GM23338 (cell line): ENCODE measurements around the gene CPSF4. TPM values are rescaled to one million over a fixed set of nuclear protein-coding genes. Genes with fewer than 3 reads are reported as not detected.

Experiments used
- ATAC-seq: fragments of 200-7000 bp; cut with Tn5 transposase; 3 replicates; pipeline ENCODE4 v1.9.1; 2020
- DNase-seq: peaks from one replicate; pipeline ENCODE4 v3.0.0-alpha.2; 2015; ENCODE audit warnings: low spot score
- H2AFZ ChIP-seq: fragments of 200-600 bp; sonication (generic); 2 replicates; pipeline ENCODE4 v1.8.0; 2016; ENCODE audit warnings: antibody characterized with exemption, mild to moderate bottlenecking, moderate library complexity
- H3F3A ChIP-seq: fragments of 200-600 bp; sonication (generic); replicated peaks from 2 replicates; pipeline ENCODE4 v1.8.0; 2017; ENCODE audit warnings: antibody characterized with exemption, mixed run types, low read depth
- H3K27ac ChIP-seq: fragments of 200-600 bp; sonication (generic); 2 replicates; pipeline ENCODE4 v1.6.1; 2016; ENCODE audit warnings: low read depth
- H3K27me3 ChIP-seq: fragments of 200-600 bp; sonication (generic); 2 replicates; pipeline ENCODE4 v1.8.0; 2016; ENCODE audit warnings: mild to moderate bottlenecking, mixed run types, moderate library complexity; ENCODE audit not compliant: insufficient read depth
- H3K36me3 ChIP-seq: fragments of 200-600 bp; sonication (generic); 2 replicates; pipeline ENCODE4 v1.8.0; 2016; ENCODE audit warnings: mild to moderate bottlenecking; ENCODE audit not compliant: insufficient read depth
- H3K4me1 ChIP-seq: fragments of 200-600 bp; sonication (generic); 2 replicates; pipeline ENCODE4 v1.8.0; 2016; ENCODE audit warnings: mild to moderate bottlenecking, moderate library complexity; ENCODE audit not compliant: insufficient read depth
- H3K4me2 ChIP-seq: fragments of 200-600 bp; sonication (generic); 2 replicates; pipeline ENCODE4 v1.7.1; 2017; ENCODE audit warnings: mixed run types
- H3K4me3 ChIP-seq: fragments of 200-600 bp; sonication (generic); 2 replicates; pipeline ENCODE4 v1.6.1; 2016; ENCODE audit warnings: mixed run types
- H3K79me2 ChIP-seq: fragments of 200-600 bp; sonication (generic); replicated peaks from 2 replicates; pipeline ENCODE4 v1.8.0; 2017; ENCODE audit warnings: mild to moderate bottlenecking; ENCODE audit not compliant: insufficient read depth
- H3K9me2 ChIP-seq: fragments of 200-600 bp; sonication (generic); 2 replicates; pipeline ENCODE4 v1.8.0; 2017; ENCODE audit not compliant: insufficient read depth
- H4K20me1 ChIP-seq: fragments of 200-600 bp; sonication (generic); replicated peaks from 2 replicates; pipeline ENCODE4 v1.8.0; 2017; ENCODE audit warnings: mild to moderate bottlenecking; ENCODE audit not compliant: insufficient read depth
- H3K27ac Mint-ChIP-seq: 2 replicates; pipeline ENCODE4 v1.8.0; 2020; ENCODE audit warnings: inconsistent platforms, mild to moderate bottlenecking, moderate library complexity, mixed read lengths
- H3K27me3 Mint-ChIP-seq: 3 replicates; pipeline ENCODE4 v1.8.0; 2022; ENCODE audit warnings: low read depth, mild to moderate bottlenecking, moderate library complexity, mixed read lengths, inconsistent platforms; ENCODE audit not compliant: insufficient read depth, poor library complexity
- H3K36me3 Mint-ChIP-seq: 3 replicates; pipeline ENCODE4 v1.8.0; 2021; ENCODE audit warnings: low read depth, mild to moderate bottlenecking, inconsistent platforms, moderate library complexity, mixed read lengths
- H3K4me1 Mint-ChIP-seq: 3 replicates; pipeline ENCODE4 v1.8.0; 2020; ENCODE audit warnings: mild to moderate bottlenecking, inconsistent platforms, mixed read lengths
- H3K4me3 Mint-ChIP-seq: 3 replicates; pipeline ENCODE4 v1.8.0; 2021; ENCODE audit warnings: moderate library complexity, mild to moderate bottlenecking, inconsistent platforms, mixed read lengths
- H3K9me3 Mint-ChIP-seq: 3 replicates; pipeline ENCODE4 v1.8.0; 2020; ENCODE audit warnings: moderate library complexity, mild to moderate bottlenecking, inconsistent platforms, mixed read lengths
- CTCF ChIP-seq, 2 experiments: fragments of 200-600 bp in 1 of 2; sonication (generic) in 1 of 2; conservative IDR thresholded peaks; 2 replicates each; pipeline versions ENCODE4 v1.5.1 to v1.6.1; 2016 to 2017; ENCODE audit warnings: antibody characterized with exemption in 2 of 2, low read depth in 2 of 2, mild to moderate bottlenecking in 2 of 2, moderate library complexity in 1 of 2
- EZH2phosphoT487 ChIP-seq: fragments of 200-600 bp; sonication (generic); IDR thresholded peaks from one replicate; pipeline ENCODE4 v1.8.1; 2018; ENCODE audit warnings: antibody characterized with exemption; ENCODE audit not compliant: unreplicated experiment
- JUNB ChIP-seq: IDR thresholded peaks from one replicate; pipeline ENCODE4 v1.6.1; 2016; ENCODE audit warnings: antibody characterized with exemption; ENCODE audit not compliant: unreplicated experiment
- NANOG ChIP-seq: IDR thresholded peaks from 2 replicates; pipeline ENCODE4 v1.6.1; 2016; ENCODE audit warnings: antibody characterized with exemption, borderline replicate concordance
- STAT1 ChIP-seq: IDR thresholded peaks from one replicate; pipeline ENCODE4 v1.6.1; 2016; ENCODE audit warnings: antibody characterized with exemption; ENCODE audit not compliant: unreplicated experiment
- ZNF114 ChIP-seq: fragments of 250-450 bp; sonication (Bioruptor Pico); IDR thresholded peaks from 2 replicates; pipeline ENCODE4 v1.5.0; 2020; ENCODE audit warnings: mild to moderate bottlenecking, moderate library complexity
- ZNF331 ChIP-seq: fragments of 250-450 bp; sonication (Bioruptor Pico); IDR thresholded peaks from 2 replicates; pipeline ENCODE4 v1.5.0; 2020; ENCODE audit warnings: low read depth, mild to moderate bottlenecking, moderate library complexity
- polyA plus RNA-seq: library from polyadenylated mRNA; unstranded; fragments of >200 nt; fragmentation: Nextera tagmentation; extraction: Ambion mirVana; gene quantifications from 2 replicates; pipeline ENCODE4 v1.2.1, GENCODE V29; 2016
- total RNA-seq: library from RNA; depleted of rRNA; stranded (reverse); fragments of >200 nt; shearing (Covaris generic); gene quantifications from 2 replicates; pipeline ENCODE4 v1.2.3, GENCODE V29; 2014
- TF ChIP-seq, protein P1 (sequence below): fragments of 250-450 bp; sonication (Bioruptor Pico); IDR thresholded peaks from 2 replicates; pipeline ENCODE4 v1.5.0; 2020; ENCODE audit warnings: mild to moderate bottlenecking, moderate library complexity
- TF ChIP-seq, protein P2 (sequence below): IDR thresholded peaks from 2 replicates; pipeline ENCODE4 v1.6.1; 2016; ENCODE audit warnings: antibody characterized with exemption

CPSF4 gene
- total and polyA plus RNA-seq, 2 experiments from 2014 or later = 34.3 to 93.2 TPM

DNA sequence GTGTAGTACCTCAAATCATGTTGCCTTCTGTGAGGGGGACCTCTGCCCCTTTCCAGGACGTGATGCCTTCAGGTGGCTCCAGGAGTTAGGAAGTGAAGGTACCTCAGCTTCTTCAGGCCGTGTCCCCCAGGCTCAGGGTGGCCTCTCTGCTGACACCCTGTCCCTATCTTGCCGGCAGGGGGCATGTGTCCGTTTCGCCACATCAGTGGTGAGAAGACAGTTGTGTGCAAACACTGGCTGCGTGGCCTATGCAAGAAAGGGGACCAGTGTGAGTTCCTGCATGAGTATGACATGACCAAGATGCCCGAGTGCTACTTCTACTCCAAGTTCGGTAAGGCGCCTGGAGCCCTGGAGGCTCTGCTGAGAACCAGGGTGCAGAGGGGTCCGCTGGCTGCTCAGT is 9.2 kb downstream of the CPSF4 start:
- Histone ChIP-seq H3K79me2 (peaks cover 9% of the 10 kb centered on the region; the same call in 1 of the 2 replicates), H3F3A (peaks cover 11% of the 10 kb centered on the region; the same call in 1 of the 2 replicates), H3K4me2 (no peak overlapping the region), H3K4me3 (no peak overlapping the region), H2AFZ (no peak overlapping the region), H4K20me1 (peaks cover 23% of the 10 kb centered on the region), H3K36me3 (peaks cover 51% of the 10 kb centered on the region), H3K27me3 (no peaks in the 10 kb centered on the region), H3K9me2 (no peaks in the 10 kb centered on the region), H3K4me1 (no peaks in the 10 kb centered on the region), H3K27ac (no peak overlapping the region)
- no peaks in the 10 kb centered on the region for H3K9me3 Mint-ChIP-seq
- H3K4me1 Mint-ChIP-seq = no peaks in the 10 kb centered on the region
- no peak overlapping the region for H3K4me3 Mint-ChIP-seq
- DNase-seq (peak; percentile 30), ATAC-seq (no peak)
- TF ChIP-seq CTCF (conservative IDR thresholded peaks at IDR 0.05; ENCODE audit: low read depth in 2 of 2) = peak; percentile 17 to 50; a peak in 2 of 4 replicates
- TF ChIP-seq JUNB = no peak
- H3K27ac Mint-ChIP-seq = no peak overlapping the region
- H3K36me3 Mint-ChIP-seq = peaks cover 94% of the 10 kb centered on the region
- H3K27me3 Mint-ChIP-seq = peaks cover 11% of the 10 kb centered on the region

DNA sequence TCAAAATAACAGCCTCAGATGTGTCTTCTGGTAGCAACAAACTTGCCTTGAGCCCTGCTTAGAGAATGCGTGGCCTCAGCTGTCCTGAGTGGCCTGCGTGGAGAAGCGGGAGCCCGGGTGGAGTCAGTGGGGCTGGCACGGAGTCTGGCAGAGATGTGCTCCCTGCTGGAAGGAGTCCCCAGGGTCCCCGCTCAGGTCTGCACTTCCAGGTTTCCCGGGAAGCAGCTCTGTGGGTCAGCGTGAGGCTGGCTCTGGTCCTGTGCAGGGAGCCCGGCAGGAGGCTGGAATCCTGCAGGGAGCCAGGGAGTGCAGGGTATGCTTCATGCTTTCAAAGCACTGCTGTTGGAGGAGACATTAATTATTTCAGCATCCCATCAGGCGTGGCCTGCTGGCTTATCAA is 10.1 kb downstream of the CPSF4 start:
- ATAC-seq = no peak
- Histone ChIP-seq H3K36me3 (peaks cover 43% of the 10 kb centered on the region), H3K27me3 (no peaks in the 10 kb centered on the region), H2AFZ (no peak overlapping the region), H3F3A (peaks cover 8% of the 10 kb centered on the region), H3K9me2 (no peaks in the 10 kb centered on the region), H3K4me1 (no peaks in the 10 kb centered on the region), H3K4me3 (no peak overlapping the region), H3K79me2 (0 out of 2 replicates have a peak, but pooled peaks cover 3% of the 10 kb centered on the region), H3K4me2 (no peak overlapping the region), H4K20me1 (peaks cover 20% of the 10 kb centered on the region), H3K27ac (no peak overlapping the region)
- Mint-ChIP-seq H3K4me3 (no peak overlapping the region), H3K36me3 (peaks cover 92% of the 10 kb centered on the region), H3K27me3 (peaks cover 15% of the 10 kb centered on the region), H3K9me3 (no peaks in the 10 kb centered on the region), H3K27ac (no peak overlapping the region), H3K4me1 (no peaks in the 10 kb centered on the region)
- no peak for DNase-seq
- TF ChIP-seq NANOG = no peak
- TF ChIP-seq, protein P1, sequence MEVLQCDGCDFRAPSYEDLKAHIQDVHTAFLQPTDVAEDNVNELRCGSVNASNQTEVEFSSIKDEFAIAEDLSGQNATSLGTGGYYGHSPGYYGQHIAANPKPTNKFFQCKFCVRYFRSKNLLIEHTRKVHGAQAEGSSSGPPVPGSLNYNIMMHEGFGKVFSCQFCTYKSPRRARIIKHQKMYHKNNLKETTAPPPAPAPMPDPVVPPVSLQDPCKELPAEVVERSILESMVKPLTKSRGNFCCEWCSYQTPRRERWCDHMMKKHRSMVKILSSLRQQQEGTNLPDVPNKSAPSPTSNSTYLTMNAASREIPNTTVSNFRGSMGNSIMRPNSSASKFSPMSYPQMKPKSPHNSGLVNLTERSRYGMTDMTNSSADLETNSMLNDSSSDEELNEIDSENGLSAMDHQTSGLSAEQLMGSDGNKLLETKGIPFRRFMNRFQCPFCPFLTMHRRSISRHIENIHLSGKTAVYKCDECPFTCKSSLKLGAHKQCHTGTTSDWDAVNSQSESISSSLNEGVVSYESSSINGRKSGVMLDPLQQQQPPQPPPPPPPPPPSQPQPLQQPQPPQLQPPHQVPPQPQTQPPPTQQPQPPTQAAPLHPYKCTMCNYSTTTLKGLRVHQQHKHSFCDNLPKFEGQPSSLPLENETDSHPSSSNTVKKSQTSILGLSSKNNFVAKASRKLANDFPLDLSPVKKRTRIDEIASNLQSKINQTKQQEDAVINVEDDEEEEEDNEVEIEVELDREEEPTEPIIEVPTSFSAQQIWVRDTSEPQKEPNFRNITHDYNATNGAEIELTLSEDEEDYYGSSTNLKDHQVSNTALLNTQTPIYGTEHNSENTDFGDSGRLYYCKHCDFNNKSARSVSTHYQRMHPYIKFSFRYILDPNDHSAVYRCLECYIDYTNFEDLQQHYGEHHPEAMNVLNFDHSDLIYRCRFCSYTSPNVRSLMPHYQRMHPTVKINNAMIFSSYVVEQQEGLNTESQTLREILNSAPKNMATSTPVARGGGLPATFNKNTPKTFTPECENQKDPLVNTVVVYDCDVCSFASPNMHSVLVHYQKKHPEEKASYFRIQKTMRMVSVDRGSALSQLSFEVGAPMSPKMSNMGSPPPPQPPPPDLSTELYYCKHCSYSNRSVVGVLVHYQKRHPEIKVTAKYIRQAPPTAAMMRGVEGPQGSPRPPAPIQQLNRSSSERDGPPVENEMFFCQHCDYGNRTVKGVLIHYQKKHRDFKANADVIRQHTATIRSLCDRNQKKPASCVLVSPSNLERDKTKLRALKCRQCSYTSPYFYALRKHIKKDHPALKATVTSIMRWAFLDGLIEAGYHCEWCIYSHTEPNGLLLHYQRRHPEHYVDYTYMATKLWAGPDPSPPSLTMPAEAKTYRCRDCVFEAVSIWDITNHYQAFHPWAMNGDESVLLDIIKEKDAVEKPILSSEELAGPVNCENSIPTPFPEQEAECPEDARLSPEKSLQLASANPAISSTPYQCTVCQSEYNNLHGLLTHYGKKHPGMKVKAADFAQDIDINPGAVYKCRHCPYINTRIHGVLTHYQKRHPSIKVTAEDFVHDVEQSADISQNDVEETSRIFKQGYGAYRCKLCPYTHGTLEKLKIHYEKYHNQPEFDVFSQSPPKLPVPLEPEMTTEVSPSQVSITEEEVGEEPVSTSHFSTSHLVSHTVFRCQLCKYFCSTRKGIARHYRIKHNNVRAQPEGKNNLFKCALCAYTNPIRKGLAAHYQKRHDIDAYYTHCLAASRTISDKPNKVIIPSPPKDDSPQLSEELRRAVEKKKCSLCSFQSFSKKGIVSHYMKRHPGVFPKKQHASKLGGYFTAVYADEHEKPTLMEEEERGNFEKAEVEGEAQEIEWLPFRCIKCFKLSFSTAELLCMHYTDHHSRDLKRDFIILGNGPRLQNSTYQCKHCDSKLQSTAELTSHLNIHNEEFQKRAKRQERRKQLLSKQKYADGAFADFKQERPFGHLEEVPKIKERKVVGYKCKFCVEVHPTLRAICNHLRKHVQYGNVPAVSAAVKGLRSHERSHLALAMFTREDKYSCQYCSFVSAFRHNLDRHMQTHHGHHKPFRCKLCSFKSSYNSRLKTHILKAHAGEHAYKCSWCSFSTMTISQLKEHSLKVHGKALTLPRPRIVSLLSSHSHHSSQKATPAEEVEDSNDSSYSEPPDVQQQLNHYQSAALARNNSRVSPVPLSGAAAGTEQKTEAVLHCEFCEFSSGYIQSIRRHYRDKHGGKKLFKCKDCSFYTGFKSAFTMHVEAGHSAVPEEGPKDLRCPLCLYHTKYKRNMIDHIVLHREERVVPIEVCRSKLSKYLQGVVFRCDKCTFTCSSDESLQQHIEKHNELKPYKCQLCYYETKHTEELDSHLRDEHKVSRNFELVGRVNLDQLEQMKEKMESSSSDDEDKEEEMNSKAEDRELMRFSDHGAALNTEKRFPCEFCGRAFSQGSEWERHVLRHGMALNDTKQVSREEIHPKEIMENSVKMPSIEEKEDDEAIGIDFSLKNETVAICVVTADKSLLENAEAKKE = no peak
- TF ChIP-seq CTCF (conservative IDR thresholded peaks at IDR 0.05; ENCODE audit: low read depth in 2 of 2) = no peak
- no peak for TF ChIP-seq STAT1
- no peak for TF ChIP-seq ZNF114
- no peak for TF ChIP-seq ZNF331 (CRISPR knock-in tag)
- TF ChIP-seq, protein P2, sequence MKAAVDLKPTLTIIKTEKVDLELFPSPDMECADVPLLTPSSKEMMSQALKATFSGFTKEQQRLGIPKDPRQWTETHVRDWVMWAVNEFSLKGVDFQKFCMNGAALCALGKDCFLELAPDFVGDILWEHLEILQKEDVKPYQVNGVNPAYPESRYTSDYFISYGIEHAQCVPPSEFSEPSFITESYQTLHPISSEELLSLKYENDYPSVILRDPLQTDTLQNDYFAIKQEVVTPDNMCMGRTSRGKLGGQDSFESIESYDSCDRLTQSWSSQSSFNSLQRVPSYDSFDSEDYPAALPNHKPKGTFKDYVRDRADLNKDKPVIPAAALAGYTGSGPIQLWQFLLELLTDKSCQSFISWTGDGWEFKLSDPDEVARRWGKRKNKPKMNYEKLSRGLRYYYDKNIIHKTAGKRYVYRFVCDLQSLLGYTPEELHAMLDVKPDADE = no peak
- TF ChIP-seq EZH2phosphoT487 = no peak
- no peak for TF ChIP-seq JUNB
